ENCODE data around the gene PPP1R14C.

DNA sequence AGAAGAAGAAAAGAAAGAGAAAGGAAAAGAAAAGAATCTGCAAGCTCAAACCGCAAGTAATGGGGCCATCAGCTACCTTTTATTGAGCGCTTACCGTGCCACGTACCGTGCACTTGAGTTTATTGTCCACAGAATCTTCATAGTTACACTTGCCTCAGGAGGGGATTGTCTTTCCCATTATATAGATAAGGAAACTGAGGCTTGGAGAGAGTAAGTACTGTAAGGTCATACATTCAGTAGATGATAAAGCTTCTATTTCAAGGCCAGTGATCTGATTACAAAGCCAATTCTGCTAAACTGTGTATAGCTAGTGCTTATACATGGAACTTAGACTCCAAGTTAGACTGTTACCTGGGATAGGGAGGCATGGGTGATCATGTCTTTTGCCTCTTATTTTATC, 115.5 kb downstream of the PPP1R14C start:
- no peak for TF ChIP-seq POLR2A (IDR thresholded peaks at IDR 0.05)
- no peak for TF ChIP-seq CTCF (IDR thresholded peaks at IDR 0.05 in 8 of 11, conservative IDR thresholded peaks at IDR 0.05 in 3 of 11)
